ENCODE results near the gene MTURN.
A peak's percentile ranks its signal among the peaks of the same experiment; 100 is the strongest.

MTURN gene

DNA sequence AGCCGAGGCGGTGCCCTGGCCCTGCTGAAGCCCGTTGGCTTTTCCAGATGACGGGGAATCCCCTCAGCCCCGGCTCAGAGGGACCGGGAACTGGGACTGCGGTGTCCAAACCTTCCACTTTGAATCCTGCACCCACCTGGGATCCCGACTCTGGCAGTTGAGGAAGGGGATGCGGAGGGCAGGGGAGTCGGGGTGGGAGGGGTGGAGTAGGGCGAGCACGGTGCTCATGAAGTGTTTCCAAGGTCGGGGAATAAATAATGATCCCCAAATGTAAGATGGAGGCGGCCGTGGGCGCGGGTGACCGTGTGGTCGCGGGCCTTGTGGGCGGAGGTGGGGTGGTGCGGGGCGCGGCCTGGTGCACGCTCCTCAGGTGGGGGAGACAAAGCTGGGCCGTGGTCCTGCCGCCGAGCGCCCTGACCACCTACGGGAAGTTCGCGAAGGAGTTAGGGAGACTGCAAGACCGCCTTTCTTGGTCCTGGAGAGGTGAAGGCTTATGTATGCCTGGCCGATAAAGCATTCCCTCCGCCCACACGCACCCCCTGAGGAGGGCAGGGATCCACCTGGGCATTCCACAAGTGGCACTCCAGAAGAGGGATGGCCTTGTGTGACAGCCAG lies 1.4 kb downstream of the MTURN start:
- DNase-seq, result no peak

DNA sequence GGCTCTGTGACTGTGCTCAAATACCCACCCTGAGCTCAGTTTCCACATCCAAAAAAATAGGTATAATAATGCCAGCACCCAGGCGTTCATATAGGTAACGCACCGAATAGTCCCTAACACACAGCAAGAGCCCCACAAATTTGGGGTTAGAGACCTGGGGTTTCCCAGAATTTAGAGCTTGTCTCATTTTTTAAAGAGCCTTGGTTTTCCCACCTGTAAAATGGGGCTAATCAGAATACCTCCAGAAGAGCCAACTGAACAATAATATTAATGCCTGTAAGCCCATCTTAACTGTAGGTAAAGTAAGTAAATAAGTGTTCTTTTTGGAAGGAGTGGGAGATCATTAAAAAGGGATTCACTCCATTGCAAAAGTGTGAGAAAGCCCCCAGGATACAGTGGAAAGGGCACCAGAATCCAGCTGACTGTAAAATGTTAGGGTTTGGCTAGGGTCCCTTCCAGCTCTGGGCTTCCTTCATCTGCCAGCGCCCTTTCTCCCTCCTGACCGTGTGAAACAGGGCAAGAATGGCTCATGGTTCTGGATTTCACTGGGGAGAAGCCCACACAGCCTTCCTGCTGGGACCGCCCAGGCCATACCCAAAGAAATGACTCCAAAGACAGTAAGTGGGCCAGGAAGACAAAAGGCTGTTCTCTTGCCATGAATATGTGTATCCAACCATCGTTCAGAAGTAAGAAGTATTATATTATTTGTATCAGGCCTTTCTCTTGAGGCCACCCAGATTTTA lies 2.1 kb downstream of the MTURN start:
- no peak for DNase-seq

DNA sequence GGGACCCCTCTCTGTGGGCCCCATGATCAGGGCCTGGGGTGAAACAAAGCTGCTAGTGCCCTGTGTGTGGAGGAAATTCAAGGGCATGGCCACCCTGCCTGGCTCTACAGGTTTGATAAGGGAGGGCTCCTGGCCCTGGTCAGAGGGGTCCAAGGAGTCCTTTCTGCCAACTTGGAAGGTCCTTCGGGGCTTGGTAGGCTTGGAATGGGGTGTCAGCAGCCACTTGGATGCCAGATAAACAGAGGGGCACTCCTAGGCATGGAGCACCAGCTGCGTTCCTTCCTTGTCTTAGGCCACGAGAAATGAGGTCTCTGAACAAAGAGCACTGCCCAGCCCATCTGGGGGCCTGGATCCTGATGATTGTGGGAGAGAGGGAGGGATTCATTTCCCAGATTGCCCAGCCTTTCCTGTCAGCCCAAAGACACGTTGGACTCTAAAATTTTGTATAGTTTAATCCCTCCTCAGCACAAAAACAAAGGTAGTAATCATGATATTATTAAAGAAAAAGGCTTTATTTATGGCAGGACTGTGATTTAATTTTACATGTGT lies 5.1 kb downstream of the MTURN start:
- no peak for DNase-seq

DNA sequence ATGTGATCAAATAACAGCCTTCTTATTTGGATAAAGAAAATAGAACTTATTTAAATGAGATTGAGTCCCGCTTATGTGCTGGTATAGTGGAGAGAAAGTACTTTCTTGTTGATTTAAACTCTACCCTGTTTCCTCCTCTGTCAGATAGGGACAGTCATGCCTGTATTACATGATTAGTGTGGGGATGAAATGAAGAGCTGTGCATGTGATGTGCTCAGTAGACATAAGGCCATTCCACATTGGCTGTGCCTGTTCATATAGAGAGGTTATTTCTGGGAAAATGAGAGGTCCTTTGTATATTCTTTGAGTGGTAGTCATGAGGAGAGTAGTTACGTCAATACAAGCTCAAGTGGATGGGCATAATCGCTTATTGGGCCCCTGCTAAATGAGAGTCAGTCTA lies 5.7 kb downstream of the MTURN start:
- no peak for DNase-seq

DNA sequence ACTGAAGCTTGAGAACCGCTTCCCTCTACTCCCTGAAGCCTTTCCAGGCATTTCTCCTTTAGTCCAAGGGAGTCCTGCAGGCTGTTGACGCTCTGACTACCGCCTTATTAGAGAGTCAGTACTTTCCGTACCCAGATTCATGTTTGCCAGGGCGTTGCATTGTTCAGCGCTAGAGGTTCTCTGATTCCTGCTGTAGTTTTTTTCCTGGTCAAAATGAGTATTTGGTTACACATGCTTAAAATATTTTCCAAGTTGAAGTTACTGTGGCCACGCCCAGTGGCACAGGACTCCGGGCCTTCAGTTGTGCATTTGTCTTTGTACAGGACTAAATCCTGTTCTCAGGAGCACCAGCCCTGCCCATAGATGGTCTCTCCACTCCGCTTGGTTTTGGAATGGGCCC lies 7.9 kb downstream of the MTURN start:
- DNase-seq, result no peak

DNA sequence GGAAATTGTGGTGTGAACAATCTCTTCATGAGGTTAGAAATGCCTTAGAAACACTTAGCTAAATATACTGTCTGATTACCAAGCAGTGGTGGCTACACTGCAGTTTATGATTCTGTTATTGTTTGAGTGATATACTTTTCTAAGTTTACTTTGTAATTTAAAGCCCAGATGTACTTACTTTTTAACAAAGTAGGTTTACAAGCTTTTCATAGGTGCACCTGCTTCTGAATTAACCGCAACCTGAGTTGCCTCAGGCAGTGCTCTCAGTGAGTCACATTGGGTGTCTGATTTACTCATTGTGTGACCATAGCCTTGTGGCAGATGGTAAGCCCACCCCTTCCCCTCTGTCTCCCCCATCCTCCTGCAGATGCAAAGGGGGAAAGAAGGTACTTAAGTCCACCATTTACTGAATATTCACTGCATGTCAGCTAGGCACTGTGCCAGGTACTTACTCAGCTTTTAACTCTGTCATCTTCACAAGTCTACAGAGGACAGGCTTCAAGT lies 9.0 kb downstream of the MTURN start:
- DNase-seq, result no peak

DNA sequence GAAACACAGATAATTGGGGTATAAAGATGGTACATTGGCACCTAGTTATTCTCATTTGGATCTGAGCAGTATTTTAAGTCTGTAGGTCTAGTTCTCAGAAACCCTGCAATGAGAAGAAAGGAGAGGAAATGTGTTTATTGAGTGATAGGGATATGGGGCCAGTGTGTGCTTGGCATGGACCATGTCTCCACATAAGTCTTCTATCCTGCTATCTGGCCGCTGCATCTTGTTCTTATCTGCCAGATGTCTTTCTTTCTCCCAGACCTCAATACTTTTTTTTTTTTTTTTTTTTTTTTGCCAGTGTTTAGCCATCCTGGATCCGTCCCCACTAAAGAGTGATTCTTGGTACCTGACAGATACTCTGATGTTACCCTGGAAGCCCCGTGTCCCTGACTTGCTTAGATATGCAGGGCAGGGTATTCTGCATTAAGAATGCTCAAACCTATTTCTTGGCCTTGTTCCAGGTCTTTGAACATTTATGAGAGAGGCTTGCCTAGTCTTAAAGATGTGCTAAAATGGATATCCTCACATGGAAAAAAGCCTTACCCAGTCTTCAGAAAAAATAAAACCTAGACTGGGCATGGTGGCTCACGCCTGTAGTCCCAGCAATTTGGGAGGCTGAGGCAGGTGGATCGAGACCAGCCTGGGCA lies 10.0 kb downstream of the MTURN start:
- no peak for DNase-seq

DNA sequence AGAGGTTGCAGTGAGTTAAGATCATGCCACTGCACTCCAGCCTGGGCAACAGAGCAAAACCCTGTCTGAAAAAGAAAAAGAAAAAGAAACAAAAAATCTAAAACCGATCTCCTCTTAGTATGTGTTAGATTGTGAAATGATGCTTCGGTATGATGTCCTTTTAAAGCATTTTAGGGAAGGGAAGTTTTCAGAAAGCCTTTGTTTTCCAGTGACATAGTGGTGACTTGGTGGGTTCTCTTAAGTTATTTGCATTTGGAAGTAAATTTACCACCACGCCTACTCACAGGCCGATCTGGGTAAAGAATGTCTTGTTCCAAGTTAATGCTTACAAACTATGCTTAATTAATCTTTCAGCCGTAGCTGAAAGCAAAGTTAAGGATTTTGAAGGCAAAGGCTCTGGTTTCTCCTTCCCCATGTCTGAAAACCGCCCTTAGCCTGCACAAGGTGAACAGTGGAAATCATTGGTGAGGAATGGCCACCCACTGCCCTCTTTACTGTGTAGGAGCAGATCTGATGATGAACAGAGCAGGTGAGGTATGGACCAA lies 10.7 kb downstream of the MTURN start:
- no peak for DNase-seq

DNA sequence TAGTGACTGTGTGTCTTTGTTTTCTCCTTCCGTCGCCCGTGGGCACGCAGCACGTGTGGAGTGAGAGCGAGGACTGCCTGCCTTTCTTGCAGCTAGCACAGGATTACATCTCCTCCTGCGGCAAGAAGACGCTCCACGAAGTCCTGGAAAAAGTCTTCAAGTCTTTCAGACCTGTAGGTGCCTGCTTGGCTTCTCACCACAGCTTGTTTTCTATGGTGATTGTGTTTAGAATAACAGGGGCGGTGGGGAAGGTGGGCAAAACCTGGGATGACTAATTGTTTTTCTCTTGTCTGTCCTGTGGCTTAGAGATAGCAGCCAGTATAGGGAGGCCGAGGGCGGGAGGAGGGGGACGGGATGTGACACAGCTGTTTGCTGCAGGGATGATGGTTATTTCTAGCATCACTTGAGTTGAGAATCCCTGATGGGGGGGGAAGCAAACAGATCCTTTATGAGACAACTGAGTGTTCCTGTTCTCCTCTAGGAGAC lies 11.4 kb downstream of the MTURN start:
- DNase-seq, result no peak

DNA sequence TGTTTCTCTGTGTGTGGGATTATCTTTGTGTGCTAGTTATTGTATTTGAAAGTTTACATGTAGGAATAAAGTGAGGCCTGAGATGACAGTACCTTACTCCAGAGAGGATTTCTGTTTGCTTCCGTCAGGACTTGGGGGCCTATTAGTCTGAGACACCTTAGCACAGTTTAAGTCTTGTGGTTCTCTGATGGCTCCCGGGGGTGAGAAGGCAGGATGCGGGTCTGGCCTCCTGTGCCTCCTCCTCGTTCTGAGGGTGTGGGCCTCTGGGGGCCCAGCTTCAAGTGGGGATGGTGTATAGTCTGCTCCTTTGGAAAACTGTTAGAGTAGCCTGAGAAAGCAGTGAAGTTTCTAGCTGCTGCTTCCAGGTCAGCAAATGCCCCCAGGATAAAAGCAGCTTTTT lies 12.4 kb downstream of the MTURN start:
- no peak for DNase-seq

DNA sequence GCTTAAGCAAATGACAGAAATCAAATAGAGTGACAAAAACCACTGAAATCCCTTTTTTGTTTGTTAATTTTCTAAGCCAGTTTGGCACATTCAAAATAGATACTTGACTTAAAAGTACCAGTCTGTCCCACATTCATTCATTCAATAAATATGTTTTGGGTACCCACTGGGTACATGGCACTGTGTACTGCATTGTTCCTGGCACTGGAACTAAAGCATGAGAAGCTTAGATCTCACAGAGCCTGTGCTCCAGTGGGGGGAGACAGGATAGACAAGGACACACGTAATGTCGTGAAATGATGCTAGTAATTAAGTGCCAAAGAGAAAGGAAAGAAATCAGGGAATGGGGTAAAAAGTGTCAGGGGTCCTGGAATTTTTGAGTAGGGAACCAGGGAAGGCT lies 13.0 kb downstream of the MTURN start:
- no peak for DNase-seq

DNA sequence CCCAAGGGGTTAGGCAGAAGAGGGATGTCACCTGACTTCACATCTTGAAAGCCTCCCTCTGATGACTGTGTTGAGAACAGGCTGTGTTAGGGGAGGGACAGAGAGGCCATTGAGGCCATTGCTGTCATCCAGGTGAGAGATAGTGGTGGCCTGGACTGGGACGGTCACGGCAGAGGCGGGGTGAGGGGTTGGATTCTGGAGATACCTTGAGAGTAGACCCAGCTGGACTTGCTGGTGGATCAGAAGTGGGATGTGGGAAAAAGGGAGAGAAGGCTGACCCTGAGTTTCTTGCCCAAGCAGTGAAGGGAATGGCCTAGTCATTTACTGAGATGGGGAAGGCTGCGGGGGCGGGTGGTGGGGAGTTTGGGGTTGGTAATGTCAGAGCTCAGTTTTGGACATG lies 13.6 kb downstream of the MTURN start:
- DNase-seq, result no peak

DNA sequence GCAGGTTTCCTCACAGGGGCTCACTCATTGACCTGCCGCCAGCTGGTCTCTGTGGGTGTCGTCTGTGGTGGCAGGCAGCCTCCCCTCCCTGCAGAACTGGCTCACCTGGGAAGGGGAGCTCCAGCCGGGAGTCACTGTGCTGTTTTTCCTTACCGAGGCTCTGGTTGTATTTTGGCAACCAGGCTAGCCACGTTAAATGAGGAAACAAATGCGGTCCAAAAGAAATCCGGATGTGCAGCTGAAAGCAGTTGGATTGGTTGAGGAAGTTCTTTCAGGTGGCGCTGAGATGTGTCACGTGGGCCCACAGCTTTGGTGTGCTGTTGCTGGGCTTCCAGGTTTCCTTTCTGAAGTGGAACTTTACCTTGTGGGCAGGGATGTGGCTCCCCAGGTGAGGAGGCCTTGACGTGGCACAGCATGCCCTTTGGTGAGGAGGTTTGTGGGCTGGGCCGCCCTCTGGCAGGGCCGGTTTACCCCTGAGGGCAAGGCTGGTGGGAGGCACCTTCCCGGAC lies 14.2 kb downstream of the MTURN start:
- peak in 1 of 2 experiments; percentile 31 for DNase-seq

DNA sequence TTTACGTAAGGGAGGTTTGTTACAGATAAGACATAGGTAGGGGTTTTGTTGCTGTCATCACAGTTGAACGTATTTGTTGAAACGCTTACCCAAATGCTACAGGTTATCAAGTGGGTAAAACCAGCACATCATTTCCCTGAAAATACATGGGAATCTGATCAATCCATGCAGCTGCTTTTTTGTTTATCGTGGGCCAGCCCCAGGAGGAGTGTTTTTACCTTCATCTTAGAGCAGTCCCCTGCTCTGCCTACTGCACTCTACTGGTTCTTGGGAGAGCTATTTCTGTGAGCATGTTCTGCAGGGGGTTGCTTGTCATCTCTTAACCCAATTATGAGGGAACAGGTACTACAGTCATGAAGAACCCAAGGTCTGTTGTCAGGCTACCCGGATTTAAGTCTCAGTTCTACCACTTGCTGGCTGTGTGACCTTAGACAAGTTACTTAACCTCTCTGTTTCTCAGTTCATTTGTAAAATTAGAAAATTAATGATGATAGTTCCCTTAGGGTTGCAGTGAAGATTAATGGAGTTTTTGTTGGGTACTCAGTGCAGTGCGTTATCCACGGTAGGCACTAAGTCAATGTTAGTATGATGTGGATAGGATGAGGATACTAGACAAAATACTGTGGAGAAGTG lies 15.0 kb downstream of the MTURN start:
- DNase-seq, result no peak

DNA sequence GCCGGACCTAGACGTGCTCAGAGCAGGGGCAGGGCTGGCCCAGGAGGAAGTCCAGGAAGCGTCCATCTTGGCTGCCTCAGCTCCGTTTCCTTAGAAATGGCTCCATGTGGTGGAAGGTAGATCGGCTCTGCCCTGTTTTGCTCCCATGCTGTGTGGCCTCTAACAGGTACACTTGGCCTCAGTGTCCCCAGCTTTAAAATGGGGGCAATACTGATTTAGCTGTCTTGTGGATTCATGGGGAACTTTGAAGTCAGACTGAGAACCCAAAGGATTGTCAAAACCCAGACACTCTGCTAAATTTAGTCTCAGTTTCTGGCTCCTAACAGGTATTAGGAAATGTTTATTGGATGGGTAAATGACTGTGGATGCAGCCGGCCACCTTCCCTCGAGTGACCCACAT lies 15.9 kb downstream of the MTURN start:
- no peak for DNase-seq

DNA sequence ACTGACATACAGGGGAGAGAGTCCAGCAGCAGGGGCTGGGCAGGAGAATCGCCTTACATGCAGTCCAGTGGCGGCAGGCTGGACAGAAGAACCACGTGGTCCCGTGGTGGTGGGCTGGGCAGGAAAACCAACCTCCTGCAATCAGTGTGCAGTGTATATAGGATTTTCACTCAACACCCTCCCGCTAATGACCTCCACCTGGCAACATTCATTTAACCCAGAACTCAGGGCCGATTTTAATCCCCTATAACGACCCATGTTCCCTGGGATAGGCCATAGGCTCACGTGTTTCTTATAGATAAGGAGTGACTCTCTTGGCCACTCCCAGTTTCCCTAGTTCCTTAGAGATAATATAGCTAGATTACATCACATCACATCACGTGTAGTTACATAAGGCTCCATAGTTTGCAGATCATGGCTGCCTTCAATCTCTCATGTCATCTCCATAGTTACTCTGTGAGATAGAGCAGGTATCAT lies 19.4 kb downstream of the MTURN start:
- DNase-seq, result no peak

DNA sequence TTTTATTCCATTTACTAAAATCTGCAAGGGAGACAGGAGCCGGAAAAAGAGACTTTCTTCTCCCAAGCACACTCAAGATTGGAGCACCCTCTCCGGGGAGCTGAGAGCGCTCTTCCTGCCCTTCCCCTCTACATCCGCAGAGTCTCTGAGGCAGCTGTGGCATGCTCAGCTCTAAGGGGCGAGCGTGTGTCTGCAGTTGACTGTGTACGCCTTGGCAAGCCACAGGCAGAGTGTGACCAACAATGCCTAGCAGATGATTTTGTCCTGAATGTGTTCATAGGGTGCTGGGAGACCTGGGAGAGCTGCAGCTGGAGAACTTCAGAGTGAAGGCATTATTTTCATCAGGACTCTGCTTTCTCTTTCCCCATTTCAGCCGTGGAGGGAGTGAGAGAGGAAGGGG lies 20.7 kb downstream of the MTURN start:
- DNase-seq, result no peak

DNA sequence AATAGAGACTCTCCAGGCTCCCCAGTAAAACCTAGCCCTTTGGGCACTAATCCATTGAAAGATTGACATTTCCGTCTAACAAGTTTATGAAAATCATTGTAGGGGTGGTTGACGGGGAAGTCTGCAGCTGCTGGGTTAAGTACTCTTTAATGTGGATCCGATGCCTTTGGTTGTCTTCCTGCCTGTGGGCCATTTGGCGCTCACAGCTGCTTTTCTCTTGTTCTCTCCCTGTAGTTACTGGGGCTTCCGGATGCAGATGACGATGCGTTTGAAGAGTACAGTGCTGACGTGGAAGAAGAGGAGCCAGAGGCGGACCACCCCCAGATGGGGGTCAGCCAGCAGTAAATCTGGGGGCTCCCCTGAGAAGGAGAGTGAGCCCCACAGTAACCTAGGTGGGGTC lies 22.4 kb downstream of the MTURN start:
- DNase-seq, result peak in 1 of 2 experiments; percentile 20

DNA sequence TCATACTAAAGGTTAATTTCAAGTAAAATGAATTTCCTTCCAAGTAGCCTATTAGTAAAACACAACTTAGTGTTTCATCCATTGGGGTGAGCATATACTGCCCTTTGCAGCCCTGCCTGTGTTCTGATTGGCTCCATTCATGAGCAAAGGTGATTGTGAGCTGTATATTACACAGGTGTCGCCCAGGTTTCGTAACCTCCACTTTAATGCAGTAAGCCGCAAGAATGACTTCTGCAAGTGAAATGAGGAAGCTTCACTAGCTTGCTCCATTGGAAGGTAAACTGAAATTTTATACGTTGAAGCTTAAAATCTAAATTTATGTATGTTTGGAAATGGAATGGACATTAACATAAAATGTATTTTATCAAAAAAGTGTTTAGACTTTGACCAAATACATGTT lies 24.4 kb downstream of the MTURN start:
- DNase-seq, result no peak

DNA sequence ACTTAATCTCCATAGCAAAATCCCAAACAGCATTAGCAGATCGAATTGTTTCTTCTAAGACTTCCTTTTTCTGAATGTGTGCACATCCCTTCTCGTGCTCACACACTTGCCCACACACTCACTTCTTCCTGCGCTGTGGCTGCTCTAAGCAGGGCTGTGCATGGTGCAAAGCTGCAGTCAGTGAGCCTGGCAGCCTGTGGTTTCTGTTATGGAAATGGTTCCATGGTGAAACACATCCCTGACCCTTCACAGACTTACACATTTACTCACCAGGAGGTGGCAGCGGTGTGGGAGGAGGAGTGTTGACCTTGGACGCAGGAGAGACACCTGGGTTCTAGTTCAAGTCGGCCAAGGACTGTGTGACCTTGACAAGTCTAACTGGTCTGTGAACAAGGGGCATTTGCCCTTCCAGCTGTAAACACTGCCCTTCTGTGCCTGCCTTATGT lies 24.9 kb downstream of the MTURN start:
- peak; percentile 15 to 37 for DNase-seq

DNA sequence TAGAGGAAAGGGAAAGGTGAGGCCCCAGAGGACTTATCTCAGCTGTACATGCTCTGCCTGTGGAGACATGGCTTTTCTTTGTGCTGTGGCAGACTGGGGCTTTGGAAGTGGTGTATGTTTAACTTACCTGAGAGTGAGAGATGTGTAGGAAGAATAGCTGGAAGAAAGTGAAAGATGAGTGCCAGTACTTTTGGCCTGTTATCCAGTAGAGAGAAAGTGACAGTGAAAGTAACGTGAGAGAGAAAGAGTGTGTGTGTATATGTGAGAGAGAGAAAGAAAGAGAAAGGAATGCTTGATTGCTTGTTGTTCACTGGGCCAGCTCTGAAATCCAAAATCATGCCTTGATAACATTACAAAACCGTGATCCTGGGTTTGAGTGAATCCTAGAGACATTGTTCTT lies 25.5 kb downstream of the MTURN start:
- DNase-seq, result no peak

DNA sequence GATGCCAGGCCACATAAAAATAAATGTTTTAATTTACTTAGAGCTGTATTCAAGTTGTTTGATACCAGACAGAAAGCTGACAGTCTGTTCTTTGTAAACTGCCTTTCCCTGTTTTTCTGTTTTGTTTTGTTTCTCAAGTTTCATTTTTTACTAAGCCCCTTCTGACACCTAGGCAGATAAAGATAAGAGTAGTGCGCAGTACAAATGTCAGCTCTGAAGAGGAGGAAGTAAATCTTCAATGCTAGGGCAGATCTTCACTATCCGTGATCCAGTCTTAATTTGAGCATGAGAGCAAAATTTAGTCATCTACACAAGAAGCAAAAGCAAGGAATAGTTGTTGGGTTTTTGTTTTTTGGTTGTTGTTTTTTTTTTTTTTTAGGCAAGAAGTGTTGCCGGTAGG lies 27.3 kb downstream of the MTURN start:
- DNase-seq, result no peak
